T-helper 1 cell treated with Interleukin-12 subunit alpha and Interleukin-12 subunit beta and Interleukin-4 antibody, amounts not matched to agents 30 ng/mL and 1 ng/mL, for 36 hours (primary cell): Measurements from ENCODE around the gene MTHFR. TPM values are rescaled to one million over a fixed set of nuclear protein-coding genes. Genes with fewer than 3 reads are reported as not detected.

Source experiments
- intact Hi-C: fragments of 100-400 bp; cut with micrococcal nuclease; formaldehyde crosslinking; loops from one replicate; pipeline ENCODE4 v1.15.1; 2024
- total RNA-seq: library from RNA; stranded (reverse); gene quantifications from 2 replicates; pipeline ENCODE4 v1.2.3, GENCODE V29; 2022

The MTHFR gene
- total RNA-seq, 1 donor from 2014 or later: 34.9 TPM

DNA sequence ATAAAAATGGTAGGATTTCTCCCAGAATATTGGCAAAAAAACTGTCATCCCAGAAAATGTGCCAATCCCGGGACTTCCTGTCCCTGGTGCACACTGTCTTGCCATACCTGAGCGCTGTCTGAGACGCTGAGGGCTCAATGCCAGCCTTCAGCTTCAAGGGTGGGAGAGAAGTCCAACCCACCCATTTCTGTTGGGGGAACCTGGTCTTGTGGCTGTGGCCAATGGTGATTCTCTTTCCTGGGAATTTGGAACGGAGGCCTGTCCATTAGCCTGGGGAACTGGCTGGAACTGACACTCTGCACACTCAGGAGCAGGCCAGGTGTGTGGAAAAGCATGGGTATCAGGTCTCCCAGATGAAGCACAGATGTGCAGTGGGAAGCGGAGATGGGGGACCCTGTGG lies 6.7 kb downstream of the MTHFR start:
- intact Hi-C loops: no loop called here

DNA sequence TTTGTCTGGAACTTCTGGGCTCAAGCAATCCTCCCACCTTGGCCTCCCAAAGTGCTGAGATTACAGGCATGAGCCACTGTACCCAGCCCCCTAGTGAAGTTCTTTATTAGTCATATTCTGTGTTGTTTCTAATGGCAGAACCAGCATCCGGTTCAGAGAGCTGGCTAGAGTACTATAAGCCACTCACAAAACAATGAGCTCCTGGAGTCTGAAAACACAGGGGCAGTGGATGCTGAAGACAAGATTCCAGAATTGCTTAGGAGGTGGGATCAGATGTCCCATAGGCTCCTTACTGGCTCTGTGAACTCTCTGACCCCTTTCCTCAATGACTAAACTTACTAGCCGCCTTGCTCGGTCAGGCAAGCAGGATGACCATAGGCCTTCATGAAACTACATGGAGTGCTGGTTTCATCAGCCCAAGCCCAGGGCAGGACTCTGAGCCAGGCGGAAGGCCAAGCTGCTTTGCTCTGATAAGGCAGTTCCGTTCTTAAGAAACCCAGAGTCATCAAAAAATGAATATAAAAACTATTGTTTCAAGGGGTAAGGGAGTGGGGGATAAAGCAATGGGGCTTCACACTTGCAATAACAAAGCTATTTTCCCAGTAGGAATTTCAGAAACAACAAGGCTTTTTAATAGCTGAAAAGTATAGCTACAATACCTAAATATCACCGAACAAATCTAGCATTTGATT lies 8.1 kb downstream of the MTHFR start:
- intact Hi-C loops: no loop called here

DNA sequence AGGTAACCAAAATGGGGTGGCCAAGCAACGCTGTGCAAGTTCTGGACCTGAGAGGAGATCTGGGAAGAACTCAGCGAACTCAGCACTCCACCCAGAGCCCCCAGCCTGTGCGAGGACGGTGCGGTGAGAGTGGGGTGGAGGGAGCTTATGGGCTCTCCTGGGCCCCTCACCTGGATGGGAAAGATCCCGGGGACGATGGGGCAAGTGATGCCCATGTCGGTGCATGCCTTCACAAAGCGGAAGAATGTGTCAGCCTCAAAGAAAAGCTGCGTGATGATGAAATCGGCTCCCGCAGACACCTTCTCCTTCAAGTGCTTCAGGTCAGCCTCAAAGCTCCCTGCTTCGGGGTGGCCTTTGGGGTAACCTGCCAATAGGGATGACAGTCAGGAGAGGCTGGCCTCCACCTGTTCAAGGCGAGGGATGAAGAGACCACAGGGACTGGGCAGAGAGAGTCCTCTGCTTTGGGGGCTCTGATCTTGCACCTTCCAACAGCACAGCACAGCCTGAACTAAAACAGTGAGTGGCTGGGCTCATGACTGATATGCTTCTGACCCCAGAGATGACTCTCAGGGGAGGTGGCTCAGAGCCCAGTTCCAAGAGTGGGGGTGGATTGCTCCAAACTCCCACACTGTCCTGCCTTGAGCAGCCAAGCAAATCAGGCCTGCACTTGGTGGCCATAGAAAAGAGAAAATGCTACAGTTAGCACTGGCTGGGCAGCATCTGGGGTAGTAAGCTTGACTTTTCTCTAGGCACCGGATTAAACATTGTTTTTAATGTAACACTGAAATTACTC lies 9.5 kb downstream of the MTHFR start:
- intact Hi-C loops: no loop called here

DNA sequence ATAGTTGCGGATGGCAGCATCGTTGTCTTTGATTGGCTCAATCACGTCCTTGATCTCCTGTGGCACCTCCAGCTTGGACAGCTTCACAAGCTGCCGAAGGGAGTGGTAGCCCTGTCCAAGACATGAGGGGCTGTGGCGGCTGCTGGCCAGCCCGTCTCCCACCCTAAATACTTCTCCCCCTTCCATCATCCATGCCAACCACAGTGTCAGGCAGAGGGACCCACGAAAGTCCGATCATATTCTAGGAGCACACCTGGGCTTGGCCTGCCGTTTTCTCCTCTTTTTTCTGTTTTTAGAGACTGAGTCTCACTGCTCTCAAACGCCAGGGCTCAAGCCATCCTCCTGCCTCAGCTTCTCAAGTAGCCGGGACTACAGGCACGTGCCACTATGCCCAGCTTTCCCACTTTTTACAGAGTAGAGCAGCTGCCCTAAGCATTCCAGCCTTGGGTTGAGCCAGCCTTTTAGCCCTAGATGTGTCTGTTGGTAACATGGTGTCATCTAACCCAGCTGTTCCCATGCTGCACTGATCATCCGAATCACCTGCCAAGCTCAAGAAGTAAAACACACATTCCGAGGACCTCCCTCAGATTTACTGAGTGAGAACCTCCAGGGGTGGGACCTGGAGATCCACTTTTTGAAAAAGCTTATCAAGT lies 10.4 kb downstream of the MTHFR start:
- intact Hi-C loops: no loop called here

DNA sequence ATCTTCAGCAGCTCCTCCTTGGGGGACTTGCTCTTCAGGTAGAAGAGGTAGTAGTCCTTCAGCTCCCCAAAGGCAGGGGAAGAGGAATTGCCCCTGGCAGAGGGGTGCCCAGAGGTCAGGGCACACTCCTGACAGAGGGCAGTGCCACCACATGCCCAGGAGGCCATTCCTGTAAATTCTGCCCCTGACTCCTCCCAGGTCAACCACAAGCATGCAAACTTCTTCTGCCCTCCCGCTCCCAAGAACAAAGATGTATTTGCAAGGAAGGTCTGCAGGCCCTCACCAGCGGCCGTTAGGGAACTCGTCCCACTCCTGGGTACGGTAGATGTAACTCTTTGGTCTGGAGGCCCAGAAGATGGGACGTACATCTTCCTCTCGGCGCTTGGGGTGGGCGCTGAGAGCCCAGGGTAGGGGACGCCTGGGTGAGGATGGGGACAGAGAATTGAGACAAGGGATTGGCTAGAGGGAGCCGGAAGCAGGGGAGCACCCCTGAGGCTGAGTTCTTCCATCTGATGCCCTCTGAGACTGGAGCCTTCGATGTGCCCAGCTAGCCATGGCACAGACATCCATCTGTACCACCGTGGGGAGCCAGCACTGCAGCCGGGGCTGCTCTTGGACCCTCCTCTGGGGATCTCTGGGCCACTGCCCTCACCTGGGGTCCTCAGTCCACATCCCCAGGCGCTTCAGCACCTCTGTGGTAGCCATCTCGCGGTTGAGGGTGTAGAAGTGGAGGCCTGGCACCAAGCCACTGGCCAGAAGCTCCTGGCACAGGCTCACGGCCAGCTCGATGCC lies 11.1 kb downstream of the MTHFR start:
- intact Hi-C loops: no loop called here

DNA sequence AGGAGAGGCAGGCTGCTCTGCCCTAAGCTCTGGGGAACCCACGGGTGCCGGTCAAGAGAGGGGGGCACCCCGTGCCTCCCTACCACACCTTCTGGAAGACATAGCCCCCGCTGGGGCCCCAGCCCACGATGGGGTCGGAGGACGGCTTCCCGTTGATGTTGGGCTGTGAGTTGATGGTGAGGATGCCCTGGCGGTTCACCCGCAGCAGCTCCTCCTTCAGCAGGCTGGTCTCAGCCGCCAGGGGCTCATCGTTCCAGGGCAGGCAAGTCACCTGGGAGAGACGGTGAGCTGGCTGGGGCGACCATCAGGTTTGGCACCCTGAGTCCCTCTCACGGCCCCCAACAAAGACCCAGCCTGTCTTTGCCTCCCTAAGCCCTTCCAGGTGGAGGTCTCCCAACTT lies 11.9 kb downstream of the MTHFR start:
- intact Hi-C loops: no loop called here

DNA sequence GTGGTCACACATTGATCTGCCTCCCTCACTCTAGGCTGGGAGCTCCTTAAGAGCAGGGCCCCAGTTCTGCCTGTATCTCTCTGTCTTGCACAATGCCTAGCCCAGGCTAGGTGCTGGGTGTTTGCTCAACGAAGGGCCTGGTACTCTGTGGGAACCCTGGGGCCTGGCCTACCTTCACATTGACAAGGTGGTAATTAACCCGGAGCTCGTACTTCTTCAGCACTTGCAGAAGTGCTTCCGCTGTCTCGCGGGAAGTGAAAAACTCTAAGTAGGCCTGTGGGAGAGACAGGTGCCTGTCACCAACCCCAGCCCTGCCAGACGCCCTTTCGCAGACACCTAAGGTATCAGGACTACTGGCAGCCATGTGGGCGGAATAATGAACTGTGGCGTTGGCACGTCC lies 13.7 kb downstream of the MTHFR start:
- intact Hi-C loops: no loop called here

DNA sequence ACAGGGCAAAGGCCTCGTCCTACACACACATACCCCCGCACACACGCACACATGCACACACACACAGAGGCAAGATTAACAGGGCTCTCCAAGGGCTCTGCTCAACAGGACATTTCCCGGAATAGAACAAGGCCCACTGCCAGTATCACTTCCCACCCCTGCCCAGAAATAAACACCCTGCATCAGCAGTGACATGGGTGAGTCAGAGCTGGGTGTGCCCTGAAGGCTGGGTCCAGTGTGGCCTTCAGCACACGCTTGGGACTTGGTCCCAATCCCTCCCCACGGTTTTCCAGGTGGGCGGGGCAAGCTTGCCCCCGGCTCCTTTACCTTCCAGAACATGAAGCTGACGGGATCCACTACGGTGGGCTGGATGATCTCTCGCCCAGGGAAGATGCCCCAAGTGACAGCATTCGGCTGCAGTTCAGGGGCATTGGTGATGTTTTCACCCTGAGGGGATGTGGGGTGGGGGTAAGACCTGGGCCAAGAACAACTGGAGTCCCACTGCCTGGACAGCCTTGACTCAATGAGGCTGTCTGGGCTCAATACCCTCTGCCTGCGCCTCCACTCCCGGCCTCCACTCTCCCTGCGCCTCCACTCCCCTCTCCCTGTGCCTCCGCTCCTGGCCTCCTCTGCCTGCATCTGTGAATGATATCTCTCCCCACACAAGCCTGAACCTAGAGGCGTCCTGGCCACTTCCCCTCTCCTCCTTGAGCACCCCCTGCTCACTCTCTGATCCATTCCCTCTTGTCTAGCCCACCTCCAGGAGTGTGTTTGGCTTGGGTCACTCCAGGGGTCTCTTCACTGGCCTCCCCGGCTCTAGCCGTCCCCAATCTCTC lies 14.7 kb downstream of the MTHFR start:
- intact Hi-C loops: no loop called here

DNA sequence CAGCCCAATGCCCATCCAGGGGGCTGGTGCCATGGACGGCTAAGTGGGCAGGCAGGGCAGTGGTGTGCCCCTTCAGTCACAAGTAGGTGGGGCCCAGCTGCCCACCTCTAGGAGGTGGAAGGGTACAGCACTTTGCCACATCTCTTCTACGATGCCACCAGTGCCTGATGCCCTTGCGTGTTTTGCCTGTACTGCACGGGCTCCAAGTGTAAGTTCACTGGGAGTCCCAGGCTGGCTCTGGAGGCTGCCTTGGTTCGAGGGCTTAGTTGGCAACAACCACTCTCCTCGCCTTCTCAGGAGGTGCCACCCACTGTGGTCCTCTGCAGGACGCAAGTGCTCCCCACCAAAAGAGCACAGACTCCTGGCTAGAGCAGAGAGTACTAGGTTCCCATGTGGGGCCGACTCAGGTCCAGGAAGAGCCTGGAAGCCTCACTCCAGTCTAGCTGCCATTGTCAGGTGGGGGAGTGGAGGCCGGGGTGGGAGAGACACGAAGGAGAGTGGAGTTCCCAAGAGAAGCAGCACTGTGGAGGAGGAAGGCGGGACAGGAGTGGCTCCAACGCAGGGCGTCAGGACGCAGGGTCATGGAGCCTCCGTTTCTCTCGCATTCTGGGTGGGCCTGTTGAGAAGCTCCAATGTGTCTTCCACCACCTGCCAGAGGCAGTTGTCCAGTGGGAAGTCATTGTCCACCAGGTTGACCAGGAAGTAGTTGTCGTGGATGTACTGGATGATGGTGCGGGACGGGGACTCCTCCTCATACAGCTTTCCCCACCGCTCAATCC lies 15.5 kb downstream of the MTHFR start:
- intact Hi-C loops: no loop called here

DNA sequence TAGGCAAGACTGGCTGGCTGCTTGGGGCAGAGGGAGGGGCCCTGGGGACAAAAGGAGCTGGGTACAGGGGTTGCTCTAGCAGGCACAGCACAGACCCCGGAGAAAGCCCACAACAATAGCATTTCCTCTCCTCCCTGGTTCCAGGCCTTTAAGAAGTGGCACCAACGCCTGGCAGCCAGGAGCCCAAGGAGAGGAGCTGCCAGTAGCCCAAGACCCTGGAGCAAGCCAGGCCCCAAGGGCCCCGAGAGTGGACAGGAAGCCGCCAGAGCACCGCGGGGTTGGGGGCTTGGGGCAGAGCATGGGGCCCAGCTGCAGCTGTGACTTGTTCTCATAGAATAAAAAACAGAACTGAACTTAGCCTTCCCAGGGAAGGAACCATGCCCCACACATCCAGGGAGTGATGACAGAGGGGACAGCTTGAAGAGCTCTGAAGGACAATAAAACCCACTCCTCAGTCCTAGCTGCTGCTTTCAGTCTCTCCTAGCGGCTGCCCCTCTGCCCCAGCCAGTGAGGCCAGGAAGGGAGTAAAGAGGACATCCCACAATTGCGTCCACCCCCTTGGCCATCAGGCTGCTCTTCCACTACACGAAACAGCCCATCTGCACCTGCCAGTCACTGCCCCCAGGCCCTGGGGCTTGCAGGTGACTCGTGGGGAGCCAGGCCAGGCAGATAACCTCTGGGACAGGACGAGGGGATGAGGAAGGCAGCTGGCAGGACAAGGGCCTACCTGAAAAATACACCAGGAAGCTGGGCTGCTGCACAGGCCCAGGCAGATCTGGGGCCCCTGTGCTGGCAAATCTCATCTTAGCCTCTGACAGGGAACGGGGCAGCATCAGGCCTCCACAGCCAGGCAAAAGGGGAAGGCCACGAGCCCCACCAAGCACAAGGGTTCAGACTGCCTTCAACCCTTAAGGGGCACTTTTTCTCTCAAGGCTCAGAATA lies 16.4 kb downstream of the MTHFR start:
- intact Hi-C loops: no loop called here

DNA sequence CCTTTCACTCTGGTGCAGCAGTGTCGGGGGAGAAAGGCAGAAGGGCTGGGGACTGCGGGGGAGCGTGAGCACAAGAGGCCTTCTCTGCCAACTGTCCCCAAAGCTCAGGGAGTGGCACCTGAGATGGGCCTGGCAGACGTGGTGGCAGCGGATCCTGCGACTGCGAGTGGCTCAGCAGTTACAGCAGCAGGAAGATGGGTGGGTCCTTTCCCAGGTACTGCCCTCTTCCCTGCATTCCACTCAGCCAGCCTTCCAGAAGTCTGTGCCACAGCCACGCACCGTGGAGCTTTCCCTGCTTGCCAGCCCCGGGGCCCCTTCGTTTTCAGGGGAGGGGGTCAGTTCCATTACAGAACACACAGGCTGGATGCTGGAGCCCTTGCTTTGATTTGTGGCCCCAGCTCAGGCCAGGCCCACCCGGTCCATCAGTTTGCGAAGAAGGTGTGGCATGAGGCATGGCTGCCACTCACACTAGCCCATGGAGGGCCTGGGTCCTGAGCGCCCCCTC lies 17.2 kb downstream of the MTHFR start:
- intact Hi-C loops: no loop called here

DNA sequence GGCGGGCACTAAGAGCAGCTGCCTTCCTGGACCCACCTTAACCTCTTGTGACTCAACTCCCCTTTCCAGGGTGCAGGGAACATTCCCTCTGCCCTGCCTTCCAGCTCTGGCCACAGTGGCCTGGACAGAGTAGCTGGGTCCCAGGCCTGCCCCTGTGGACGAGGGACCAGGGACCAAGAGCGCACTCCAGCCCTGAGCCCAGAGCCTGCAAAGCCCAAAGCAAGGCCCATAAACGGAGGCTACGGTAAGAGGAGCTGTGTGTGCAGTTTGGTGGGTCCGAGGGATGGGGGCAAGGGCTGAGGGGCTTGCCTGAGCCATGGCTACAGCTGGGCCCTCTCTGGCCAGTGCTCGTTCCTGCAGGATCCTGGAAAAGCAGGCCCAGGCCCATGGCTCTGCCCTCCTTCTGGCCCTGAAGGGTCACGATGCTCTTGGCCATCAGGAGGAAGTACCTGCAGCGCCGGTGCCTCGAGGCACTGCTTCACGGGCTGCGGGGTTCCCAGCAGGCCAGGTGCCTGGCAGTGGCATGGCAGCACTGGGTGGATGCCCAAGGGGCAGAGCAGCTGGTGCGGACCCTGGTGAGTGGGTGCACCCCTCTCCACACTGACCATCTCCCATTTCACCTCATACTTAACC lies 17.8 kb downstream of the MTHFR start:
- intact Hi-C loops: no loop called here

DNA sequence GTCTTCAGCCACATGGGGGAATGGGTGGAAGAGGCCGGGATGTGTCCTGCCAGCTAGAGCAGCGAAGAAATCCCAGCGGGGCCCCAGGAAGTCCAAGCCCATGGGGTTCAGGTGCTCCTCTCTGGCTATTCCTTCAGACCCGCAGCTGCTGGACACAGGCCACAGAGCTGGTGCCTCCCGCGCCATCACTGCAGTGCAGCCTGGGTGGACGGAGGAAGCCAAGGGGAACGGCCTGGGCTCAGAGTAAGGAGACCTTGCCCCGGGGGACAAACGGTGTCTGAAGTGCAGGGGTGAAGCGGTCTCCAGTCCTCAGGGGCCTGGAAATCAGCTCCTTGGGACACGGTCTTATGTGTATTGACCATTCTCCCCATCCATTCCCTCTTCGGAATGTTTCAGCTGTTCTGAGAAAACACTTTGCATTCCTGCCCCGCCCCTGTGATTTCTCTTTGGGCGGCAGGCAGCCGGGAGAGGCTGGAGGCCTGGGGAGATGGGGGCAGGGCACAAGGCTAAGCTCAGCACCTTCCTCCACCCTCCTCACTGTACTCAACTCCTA lies 18.4 kb downstream of the MTHFR start:
- intact Hi-C loops: no loop called here

DNA sequence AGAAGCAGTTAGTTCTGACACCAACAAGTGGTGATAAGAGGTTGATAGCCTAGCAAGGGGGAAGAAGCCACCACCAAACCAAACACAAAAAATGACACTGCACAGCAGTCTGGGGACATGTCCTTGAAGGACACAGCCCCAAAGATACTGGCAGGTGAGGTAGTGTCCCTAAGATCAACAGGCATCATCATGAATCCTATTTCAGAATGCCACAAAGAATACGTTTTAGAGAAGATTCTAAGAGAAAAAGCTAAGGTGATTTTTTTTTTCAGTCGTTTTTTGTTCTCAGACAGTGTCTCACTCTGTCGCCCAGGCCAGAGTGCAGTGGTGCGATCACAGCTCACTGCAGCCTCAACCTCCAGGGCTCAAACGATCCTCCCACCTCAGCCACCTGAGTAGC lies 19.6 kb downstream of the MTHFR start:
- intact Hi-C loops: no loop called here

DNA sequence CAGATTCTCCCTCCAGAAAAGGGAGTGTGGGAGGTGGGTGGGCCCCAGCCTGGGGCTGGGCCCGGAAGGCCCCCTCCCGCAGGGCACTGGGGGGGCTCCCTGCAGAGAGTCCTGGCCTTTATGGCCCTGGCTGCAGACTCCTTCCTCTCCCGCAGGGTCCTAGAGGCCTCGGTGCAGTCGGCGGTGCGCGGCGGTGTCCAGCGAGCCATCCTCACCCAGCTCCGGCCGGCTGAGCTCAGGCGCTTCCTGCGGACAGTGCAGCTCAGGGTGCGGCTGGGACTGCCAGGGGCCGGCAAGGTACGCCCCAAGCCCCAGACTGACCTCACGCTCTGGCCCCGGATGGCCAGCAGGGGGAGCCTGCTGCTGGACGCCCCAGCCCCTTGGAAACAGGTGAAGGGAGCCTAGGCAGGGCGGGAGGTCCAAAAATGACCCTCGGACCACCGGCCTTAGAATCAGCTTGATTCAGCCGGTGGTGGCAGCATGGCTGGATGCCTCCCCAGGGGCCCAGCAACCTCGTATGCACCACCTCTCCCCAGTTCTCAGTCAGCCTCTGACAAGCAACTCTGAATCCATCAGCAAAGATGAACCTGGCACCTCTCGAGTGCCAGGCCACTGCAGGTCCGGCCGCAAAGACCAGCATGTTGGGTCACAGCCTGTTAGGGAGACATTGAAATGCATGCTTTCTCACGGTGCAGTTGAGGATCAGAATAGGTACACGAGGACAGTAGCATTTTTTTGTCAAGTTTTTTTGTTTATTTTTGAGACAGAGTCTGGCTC lies 20.6 kb downstream of the MTHFR start:
- intact Hi-C loops: no loop called here

DNA sequence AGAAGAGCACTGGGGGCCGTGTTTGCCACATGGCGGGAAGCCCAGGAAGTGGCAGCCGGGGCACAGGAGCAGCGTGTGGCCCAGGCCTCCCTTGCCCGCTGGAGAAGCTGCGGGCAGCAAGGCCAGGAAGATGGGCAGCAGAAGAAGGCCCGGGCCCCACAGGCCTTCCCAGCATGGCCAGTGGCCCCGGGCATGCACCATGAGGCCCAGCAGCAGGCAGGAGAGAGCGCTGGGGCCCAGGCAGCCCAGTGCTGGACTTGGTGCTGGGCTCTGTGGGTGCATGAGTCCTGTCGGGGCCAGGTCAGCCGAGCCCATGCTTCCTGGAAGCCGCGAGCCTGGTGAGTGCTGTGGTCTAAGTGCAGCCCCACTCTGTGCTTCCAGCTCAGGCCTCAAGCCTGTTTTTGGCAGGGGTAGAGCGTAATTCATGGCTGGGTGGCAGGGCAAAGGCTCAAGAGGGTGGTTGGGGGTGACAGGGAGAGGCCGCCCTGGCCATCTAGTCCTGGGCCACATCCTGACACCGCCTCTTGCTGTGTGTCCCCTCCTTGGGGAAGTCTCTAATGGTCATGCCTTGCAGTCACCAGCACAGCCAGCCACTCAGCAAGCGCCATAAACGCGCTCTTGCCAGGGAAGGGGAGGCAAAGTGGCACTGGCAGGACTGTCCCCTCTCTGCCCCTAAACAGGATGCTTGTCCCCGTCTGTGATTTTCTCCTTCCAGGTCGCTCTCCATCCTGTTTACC lies 21.3 kb downstream of the MTHFR start:
- intact Hi-C loops: no loop called here
